ENCODE results near the gene WDR27.
A peak's percentile ranks its signal among the peaks of the same experiment; 100 is the strongest.

WDR27 gene

GRCh38 chr6:169719117-169719516 lies 17.3 kb upstream of the WDR27 start:
- ATAC-seq (ENCODE audit: insufficient read depth, low read depth) (no peak), DNase-seq (no peak)
- no peak overlapping the region for H3K9ac ChIP-seq (ENCODE audit: low read depth, low read length)
- peaks cover 30% of the 10 kb centered on the region for H3K4me1 ChIP-seq (ENCODE audit: insufficient read depth, low read length)
- no peak overlapping the region for H2AFZ ChIP-seq (ENCODE audit: low read depth, low read length)
- H3K27ac ChIP-seq (ENCODE audit: low read length): no peak overlapping the region
- peaks cover 51% of the 10 kb centered on the region for H3K36me3 ChIP-seq (ENCODE audit: insufficient read depth, low read length)
- no peaks in the 10 kb centered on the region for H3K27me3 ChIP-seq (ENCODE audit: insufficient read depth, low read length, poor library complexity)
- H4K20me1 ChIP-seq (ENCODE audit: insufficient read depth, low read length): peaks cover 24% of the 10 kb centered on the region
- peak overlapping the region; percentile 5; the same call in 1 of the 2 replicates for H3K4me2 ChIP-seq (ENCODE audit: insufficient read depth, low read length)
- no peaks in the 10 kb centered on the region for H3K9me3 ChIP-seq (ENCODE audit: insufficient read depth, low read length, severe bottlenecking)
- no peak for TF ChIP-seq EZH2 (IDR thresholded peaks at IDR 0.05; ENCODE audit: borderline replicate concordance, low read depth, low read length, severe bottlenecking)
- TF ChIP-seq, protein P1, sequence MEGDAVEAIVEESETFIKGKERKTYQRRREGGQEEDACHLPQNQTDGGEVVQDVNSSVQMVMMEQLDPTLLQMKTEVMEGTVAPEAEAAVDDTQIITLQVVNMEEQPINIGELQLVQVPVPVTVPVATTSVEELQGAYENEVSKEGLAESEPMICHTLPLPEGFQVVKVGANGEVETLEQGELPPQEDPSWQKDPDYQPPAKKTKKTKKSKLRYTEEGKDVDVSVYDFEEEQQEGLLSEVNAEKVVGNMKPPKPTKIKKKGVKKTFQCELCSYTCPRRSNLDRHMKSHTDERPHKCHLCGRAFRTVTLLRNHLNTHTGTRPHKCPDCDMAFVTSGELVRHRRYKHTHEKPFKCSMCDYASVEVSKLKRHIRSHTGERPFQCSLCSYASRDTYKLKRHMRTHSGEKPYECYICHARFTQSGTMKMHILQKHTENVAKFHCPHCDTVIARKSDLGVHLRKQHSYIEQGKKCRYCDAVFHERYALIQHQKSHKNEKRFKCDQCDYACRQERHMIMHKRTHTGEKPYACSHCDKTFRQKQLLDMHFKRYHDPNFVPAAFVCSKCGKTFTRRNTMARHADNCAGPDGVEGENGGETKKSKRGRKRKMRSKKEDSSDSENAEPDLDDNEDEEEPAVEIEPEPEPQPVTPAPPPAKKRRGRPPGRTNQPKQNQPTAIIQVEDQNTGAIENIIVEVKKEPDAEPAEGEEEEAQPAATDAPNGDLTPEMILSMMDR (IDR thresholded peaks at IDR 0.05; ENCODE audit: borderline replicate concordance, extremely low read depth, low read length, poor library complexity, severe bottlenecking): no peak
- H3K4me3 ChIP-seq (ENCODE audit: low read depth in 1 of 2, low read length in 2 of 2): no peak overlapping the region
- H3K79me2 ChIP-seq (ENCODE audit: insufficient read depth, low read length): peaks cover 70% of the 10 kb centered on the region

- peaks cover 30% of the 10 kb centered on the region for H3K79me2 ChIP-seq (ENCODE audit: insufficient read depth, low read length)
- no peak overlapping the region for H3K27ac ChIP-seq (ENCODE audit: low read length)
- no peak overlapping the region for H3K4me2 ChIP-seq (ENCODE audit: insufficient read depth, low read length)
- H3K27me3 ChIP-seq (ENCODE audit: insufficient read depth, low read length, poor library complexity): no peaks in the 10 kb centered on the region
- no peak overlapping the region for H3K9ac ChIP-seq (ENCODE audit: low read depth, low read length)
- H3K9me3 ChIP-seq (ENCODE audit: insufficient read depth, low read length, severe bottlenecking): no peaks in the 10 kb centered on the region
- peaks cover 6% of the 10 kb centered on the region; the same call in 1 of the 2 replicates for H4K20me1 ChIP-seq (ENCODE audit: insufficient read depth, low read length)
- ATAC-seq (ENCODE audit: insufficient read depth, low read depth) (no peak), DNase-seq (no peak)
- H3K4me3 ChIP-seq (ENCODE audit: low read depth in 1 of 2, low read length in 2 of 2): no peak overlapping the region
- peaks cover 90% of the 10 kb centered on the region for H3K36me3 ChIP-seq (ENCODE audit: insufficient read depth, low read length)
- no peak overlapping the region for H2AFZ ChIP-seq (ENCODE audit: low read depth, low read length)
- TF ChIP-seq, protein P1 (IDR thresholded peaks at IDR 0.05; ENCODE audit: borderline replicate concordance, extremely low read depth, low read length, poor library complexity, severe bottlenecking): no peak
- no peak for TF ChIP-seq EZH2 (IDR thresholded peaks at IDR 0.05; ENCODE audit: borderline replicate concordance, low read depth, low read length, severe bottlenecking)
- peaks cover 3% of the 10 kb centered on the region; the same call in 1 of the 2 replicates for H3K4me1 ChIP-seq (ENCODE audit: insufficient read depth, low read length)
Observed at GRCh38 chr6:169714595-169714994, 12.8 kb upstream of the WDR27 start.

GRCh38 chr6:169714178-169714577 lies 12.3 kb upstream of the WDR27 start:
- Histone ChIP-seq H4K20me1 (ENCODE audit: insufficient read depth, low read length) (peaks cover 3% of the 10 kb centered on the region; the same call in 1 of the 2 replicates), H3K27ac (ENCODE audit: low read length) (no peak overlapping the region), H3K9me3 (ENCODE audit: insufficient read depth, low read length, severe bottlenecking) (no peaks in the 10 kb centered on the region), H3K4me3 (ENCODE audit: low read depth in 1 of 2, low read length in 2 of 2) (no peak overlapping the region), H3K36me3 (ENCODE audit: insufficient read depth, low read length) (peaks cover 92% of the 10 kb centered on the region), H3K4me1 (ENCODE audit: insufficient read depth, low read length) (peaks cover 3% of the 10 kb centered on the region; the same call in 1 of the 2 replicates), H3K27me3 (ENCODE audit: insufficient read depth, low read length, poor library complexity) (no peaks in the 10 kb centered on the region), H3K79me2 (ENCODE audit: insufficient read depth, low read length) (peaks cover 30% of the 10 kb centered on the region), H3K9ac (ENCODE audit: low read depth, low read length) (no peak overlapping the region), H2AFZ (ENCODE audit: low read depth, low read length) (no peak overlapping the region), H3K4me2 (ENCODE audit: insufficient read depth, low read length) (no peak overlapping the region)
- no peak for ATAC-seq (ENCODE audit: insufficient read depth, low read depth)
- TF ChIP-seq, protein P1 (IDR thresholded peaks at IDR 0.05; ENCODE audit: borderline replicate concordance, extremely low read depth, low read length, poor library complexity, severe bottlenecking): no peak
- no peak for TF ChIP-seq EZH2 (IDR thresholded peaks at IDR 0.05; ENCODE audit: borderline replicate concordance, low read depth, low read length, severe bottlenecking)
- DNase-seq: no peak

Measured in DND-41 (cell line).